Activated T-cell treated with anti-CD3 and anti-CD28 coated beads for 48 hours (primary cell): ENCODE measurements around the gene HOXC11.

Source experiments
- DNase-seq: peaks from one replicate; pipeline ENCODE4 v3.0.0-alpha.2; 2020; ENCODE audit warnings: low read depth

The HOXC11 gene

DNA sequence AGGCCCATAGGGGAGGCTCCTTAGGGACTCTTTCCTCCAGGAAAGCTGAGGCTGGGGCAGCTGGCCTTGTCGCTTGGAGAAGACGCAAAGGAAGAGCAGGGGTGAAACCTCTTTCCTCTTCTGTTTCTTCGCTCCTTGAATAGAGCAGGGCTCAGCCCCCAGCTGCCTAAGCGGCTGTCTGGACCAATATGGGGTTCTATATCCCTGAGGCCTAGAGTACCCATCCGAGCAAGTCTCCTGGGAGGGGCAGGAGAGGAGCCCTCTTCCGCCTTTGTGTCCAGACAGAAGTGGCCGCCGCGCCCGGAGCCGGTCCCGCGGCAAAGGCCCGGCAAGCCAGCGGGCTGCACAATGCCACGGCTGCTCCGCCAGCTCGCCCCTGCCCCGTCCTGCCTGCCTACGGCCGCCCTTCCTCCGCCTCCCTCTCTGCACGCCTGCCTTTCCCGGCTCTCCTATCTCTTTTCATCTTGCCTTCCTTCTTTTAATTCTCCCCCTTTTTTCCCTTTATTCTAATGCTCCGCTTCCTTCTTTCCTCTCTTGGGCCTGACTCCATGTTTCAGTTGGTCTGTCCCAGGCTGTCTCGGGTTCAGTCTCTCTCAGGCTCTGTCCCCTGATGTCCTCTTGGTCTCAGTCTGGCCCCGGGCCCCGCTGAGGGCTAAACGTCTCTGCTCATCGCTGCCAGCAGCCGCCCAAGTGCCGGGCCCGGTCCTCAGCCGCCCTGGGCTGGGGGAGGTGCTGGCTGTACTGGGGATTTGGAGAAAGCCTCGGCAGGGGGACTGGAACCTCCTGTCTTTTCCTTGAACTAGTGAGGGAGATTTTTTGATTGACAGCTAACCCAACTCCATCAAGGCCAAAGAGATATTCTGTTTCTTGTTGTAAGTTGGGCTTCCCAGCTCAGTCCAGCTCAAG lies 24.5 kb downstream of the HOXC11 start:
- no peak for DNase-seq

DNA sequence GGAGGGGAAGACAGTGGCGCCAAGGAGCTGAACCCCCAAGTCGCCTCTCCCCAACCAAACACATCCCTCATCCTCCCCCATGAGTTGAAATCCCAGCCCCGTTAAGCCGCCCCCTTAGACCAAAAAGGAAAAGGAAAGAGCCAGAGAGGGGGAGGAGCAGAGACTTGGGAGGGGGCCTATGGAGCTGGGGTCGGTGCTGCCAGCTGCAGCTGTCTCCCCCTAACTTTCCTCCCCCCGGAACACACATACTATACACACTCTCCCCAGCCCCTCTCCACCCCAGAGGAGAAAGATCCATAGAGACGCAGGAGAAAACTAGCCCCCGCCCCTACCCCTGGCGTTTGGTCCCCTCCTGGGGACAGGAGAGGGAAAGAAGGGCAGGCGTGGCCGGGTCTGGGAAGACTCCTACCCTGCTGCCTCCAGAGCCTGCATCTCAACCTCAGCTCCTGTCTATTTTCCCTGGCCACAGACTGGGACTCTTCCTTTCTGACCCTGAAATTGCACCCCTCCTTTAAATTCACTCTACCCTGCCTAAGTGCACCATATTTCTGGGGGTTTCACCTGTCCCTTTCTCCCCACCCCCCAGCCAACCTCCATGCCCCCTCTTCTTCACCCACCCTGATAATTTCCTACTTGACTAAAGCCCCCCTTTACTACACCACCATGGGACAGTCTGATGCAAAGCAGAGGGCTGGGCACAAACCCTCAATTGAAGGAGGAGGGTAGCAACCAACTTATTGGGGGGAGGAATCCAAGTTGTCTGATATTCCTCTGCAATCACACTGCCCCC lies 25.4 kb downstream of the HOXC11 start:
- no peak for DNase-seq

DNA sequence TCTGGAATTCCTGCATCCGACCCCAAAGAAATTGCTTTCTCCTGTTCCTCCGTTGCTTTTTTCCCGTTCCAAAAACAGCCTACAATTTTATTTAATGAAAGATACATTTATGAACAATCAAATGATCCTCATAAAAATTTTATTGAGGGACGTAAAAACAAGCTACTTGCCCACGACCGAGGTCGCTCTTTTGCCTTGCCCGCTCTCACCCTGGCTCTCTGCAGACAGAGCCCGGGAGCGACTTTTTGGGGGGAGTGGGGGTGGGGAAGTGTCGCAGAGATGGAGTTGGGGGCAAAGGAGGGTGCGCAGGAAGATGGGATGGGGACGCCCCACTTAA lies 25.9 kb downstream of the HOXC11 start:
- no peak for DNase-seq

DNA sequence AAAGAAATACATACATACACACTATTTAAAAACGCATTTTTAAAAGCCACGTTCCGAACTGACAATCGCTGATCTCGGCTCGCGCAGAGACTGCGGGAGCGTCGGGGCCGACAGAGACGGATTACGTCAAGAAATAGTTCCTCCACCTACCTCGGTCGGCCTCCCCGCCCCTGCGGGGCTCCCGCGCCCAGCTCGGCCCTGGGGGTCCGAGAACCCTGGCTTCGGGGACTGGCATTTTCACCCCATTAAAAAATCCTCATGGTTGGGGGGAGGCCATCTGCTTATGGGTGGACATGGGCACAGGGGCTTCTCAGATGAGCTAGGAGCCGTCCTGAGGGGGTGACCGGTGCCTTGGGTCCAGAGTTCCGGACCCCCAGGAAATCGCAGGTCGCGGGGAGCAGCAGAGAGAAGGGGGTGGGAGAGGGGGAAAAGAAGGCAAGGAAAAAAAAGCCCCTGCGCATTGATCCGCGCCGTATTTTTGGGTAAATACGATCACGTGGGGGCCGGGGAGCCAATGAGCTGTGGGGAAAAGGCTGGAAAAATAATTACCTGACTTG lies 26.7 kb downstream of the HOXC11 start:
- DNase-seq, result no peak

DNA sequence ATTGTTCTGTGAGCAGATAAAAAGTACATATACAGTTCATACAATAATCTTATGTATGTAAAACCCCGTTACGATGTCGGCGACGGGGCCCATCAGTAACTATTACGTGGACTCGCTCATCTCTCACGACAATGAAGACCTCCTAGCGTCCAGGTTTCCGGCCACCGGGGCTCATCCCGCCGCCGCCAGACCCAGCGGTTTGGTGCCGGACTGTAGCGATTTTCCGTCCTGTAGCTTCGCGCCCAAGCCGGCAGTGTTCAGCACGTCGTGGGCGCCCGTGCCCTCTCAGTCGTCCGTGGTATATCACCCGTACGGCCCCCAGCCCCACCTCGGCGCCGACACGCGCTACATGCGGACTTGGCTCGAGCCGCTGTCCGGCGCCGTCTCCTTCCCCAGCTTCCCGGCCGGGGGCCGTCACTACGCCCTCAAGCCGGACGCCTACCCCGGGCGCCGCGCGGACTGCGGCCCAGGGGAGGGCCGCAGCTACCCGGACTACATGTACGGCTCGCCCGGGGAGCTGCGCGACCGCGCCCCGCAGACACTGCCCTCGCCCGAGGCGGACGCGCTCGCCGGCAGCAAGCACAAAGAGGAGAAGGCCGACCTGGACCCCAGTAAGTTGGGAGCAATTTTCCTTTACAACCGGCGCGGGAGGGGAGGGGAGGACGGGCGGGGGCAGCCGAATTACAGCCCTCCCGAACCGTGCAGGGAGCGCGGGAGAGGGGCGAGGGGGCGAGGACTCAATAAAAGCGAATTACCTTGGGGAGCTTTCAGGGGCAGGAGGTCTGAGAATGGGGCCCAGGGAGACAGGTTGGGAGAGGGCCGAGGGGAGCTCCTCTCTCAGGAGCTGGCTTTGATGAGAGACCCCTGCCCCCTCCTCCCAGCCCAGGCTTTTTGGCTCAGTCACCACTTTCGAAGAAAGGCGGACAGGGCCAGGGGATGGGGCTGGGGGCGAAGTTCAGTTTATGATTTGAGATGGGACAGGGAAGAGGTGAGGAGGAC lies 27.5 kb downstream of the HOXC11 start, which contains the start of gene HOXC9:
Gene HOXC9, plus strand, starts transcription at position 46 of the 999 bp plus-strand sequence. Its CDS starts 28 bp downstream, at position 74.
- no peak for DNase-seq

DNA sequence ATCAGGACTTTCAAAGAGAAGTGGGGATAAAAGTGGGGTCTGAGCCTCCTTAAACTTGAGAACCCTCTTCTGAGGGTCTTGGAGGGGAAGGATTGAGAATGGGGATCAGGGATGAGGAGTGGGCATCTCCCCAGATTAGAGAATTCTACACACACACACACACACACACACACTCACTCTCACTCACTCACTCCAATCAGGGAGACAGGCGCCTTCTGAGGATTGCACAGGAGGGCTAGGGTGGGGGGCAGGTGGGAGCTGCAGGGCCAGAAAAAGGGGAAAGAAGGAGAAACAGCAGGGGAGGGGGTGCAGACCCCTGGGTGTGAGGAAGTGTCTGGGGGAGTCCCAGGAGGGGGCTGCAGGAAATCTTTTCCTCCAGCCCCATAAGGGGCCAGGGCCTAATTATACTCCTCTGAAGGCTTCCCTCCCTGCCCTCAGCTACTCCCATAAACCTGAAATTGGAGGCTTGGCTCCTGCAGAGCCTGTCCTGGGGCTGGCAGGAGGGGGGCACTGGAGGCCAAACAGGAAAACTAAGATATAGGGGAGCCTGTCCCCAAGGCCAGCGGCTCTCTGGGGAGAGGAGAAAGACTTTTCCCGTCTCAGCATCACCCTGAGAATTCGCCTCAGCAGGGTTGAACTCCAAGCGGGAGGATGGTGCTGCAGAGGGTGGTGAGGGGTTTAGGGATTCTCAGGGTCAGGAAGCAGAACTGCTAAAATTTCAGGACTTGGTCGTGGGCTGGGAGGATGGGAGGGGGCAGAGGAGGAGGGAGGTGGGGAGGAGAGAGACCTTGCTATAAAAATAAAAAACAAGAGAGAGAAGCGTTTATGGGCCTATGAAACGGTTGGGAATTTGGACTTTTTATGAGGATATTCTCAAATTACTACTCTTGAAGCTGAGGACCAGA lies 28.6 kb downstream of the HOXC11 start:
- DNase-seq, result no peak

DNA sequence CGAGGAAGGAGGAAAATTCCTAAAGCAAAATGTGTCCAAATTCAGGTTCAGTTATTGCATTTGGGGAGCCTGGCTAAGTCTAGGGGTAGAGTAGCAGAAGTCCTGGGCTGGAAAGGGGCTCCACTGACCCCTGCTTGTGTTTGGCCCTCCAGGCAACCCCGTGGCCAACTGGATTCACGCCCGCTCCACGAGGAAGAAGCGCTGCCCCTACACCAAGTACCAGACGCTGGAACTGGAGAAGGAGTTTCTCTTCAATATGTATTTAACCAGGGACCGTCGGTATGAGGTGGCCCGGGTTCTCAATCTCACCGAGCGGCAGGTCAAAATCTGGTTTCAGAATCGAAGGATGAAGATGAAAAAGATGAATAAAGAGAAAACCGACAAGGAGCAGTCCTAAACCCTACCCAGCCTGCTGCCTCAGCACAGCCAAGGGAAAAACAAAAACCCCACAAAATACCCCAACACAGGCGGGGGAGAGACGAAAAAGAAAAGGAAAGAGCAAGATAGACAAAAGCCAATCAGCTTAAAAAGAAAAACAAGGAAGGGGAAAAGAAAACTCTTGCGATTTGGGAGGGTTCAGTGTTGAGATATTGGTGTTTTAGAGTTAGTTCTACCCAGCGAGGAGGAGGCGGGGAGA lies 29.5 kb downstream of the HOXC11 start:
- DNase-seq, result no peak

DNA sequence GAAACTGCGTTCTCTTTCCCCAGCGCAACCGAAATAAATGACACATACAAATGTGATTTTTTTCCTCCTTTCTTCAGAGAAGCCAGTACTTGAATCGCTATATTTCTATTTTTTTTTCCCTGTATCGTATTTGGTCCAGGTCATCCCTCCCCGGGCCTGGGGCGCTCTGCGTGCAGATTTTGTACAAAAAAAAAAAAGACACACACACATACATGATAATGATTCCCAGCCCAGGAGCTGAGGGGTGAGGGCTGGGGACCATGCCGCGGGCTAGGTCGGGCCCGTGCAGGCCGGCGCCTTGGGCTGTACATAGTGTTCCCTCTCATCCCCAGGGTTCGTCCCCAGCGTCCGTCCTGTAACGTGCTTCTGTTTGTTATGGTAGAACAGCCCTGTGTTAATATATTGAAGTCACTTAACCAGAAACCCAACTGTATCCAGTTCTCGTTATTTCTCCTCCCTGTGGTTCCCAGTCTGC lies 30.0 kb downstream of the HOXC11 start:
- no peak for DNase-seq

DNA sequence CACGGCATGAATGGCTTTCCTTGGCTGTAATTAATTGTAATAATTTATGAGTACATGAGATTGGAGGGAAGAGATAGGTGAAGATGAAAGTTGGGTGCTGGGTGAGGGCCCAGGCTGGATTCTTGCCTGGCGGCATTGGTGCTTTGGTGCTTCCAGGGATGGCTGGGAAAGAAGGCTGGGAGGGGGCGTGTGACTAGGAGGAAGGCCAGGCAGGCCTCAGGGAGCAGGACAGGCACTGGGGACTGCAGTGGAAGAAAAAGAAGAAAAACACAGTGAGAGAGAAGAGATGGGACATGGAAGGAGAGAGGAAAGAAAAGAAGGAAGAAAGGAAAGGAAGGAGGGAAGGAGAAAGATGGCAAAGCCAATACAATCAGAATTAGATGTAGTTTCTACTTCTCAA lies 30.7 kb downstream of the HOXC11 start:
- no peak for DNase-seq

DNA sequence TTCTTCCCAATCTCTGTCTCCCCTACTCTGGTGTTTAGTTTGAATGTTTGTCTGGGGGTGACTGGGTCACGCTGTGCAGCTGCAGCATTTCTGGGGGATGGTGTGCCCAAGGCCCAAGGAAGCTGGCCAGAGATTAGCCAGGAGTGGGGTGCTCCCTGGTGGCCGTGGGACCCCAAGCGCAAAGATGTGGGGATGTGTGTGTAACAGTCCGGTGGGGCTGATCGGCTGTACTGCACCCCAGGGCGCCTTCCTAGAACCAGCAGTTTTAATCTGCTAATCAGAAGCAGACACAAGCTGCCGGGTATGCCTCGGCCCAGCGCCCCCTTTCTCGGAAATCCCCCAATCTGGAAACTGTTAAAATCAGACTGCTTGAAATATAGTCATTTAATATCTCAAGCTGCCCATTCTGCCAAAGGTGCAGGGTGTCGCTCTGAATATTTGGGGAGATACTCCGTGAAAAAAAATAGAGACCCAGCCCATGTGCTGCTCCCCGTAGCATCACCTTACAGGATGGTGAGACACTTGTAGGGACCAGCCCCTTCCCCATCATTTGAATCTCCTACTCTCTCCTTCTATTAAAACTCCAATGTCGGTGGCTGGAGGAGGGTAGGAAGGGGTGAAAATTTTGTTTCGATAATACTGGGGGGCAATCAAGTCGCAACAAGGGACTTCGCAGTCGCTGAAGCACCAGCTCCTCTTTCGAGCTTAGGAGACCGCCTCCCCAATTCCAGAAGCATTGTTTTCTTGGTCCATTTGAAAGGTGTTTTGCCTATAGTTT lies 31.3 kb downstream of the HOXC11 start:
- no peak for DNase-seq

DNA sequence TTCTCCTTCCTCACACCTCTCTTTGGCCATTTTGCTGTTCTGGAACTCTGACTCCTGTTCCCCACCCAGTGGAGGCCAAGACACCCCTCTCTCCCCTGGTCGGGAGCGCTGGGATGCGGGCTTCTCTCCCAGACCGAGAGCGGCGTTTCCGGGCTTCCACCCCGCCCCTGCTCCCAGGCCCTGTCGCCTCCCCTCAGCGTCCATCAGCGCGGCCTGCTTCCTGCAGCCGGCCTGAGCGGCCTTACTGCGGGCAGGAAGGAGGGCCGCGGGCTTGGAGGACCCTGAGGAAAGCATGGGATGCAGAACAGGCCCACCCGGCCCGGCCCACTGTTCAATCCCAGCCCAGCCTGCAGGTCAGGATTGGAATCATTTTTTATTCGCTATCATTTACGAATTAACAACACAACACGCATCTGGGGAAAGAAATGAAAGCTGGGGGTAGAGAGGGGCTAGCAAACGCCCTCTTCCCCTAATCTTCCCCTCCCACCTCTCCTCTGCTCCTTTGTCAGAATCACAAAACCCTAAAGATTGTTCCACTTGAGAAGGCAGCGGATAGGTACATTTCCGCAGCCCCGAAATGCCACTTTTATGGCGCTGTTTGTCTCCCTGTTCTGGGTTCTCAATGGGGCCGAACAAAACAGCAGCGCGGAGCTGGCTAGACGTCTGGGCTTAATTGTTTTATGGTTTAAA lies 32.1 kb downstream of the HOXC11 start:
- no peak for DNase-seq

DNA sequence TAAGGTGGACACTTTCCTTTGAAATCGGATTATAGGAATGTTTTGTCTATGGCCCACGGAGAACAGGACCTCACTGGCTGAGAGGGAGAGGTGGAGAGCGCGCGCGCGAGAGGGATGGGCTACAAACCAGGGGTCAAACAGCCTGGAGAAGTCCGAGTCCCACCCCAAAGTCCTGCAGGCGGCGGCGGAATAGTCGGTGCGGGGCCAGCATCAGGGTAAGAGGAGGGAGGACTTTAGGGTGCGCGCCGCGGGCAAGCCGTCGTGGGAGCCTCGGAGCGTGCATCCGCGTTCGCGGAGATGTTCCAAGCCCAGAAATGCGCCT lies 32.6 kb downstream of the HOXC11 start:
- no peak for DNase-seq

DNA sequence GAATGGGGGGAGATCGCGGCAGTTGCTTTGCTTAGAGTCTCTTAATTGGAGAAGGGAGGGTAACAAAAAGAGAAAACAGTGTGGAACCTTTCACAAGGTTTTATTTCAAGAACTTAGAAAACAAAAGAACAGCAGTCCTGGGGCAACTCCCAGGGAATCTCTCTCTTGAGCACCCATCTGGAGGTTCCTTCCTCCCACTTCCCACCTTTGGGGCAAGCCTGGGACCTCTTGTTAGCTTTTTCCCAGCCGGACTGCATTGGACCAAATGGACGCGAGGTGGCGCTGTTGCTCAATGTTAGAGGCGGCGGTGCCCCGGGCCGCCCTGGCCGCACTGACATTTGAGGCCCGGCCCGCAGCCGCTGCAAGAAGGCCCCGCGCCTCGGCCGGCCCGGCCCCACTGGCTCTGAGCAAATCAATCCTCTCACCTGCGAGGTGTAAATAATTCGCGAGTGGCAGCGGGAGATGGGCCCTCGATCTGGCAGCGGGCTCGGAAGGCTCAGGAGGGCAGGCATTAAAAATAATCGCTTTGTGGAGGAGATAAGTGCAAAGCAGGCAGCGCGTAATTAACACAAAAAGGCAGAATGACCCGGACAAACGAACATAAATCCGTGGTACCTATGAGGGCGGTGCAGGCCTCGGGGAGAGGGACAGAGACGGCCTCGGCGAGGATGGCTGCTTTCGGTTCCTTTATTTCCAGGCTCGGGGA lies 33.1 kb downstream of the HOXC11 start:
- DNase-seq, result peak; percentile 81

DNA sequence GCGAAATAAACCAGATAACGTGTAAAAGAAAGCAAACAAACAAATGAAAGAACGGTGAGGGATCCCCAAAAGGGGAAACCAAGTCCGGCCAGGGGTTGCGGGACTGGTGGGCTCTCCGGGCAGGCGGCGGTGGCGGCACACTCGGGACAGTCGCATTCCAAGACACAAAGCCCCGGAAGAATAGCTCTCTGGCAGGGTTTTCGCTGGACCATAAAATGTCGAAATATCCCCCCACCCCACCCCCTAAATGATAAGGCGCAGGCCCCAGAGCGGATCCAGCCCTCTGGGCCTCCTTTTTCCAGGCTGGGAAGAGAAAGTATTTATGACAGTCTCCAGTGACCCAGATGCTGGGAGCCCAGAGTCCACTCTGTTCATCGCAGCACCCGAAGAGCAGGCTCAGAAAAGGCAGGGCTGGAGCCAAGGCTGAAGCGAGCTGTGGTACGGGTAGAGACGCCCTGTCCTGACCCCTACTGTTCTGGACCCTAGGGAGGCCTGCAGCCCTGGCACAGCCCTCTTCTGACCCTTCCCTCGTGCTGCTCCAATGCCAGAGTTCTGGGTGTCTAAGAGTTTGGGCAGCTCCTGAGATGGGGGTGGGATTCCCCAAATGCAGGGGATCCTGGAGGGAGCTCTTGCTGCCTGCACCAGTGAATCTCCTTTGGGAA lies 33.8 kb downstream of the HOXC11 start:
- DNase-seq, result no peak

DNA sequence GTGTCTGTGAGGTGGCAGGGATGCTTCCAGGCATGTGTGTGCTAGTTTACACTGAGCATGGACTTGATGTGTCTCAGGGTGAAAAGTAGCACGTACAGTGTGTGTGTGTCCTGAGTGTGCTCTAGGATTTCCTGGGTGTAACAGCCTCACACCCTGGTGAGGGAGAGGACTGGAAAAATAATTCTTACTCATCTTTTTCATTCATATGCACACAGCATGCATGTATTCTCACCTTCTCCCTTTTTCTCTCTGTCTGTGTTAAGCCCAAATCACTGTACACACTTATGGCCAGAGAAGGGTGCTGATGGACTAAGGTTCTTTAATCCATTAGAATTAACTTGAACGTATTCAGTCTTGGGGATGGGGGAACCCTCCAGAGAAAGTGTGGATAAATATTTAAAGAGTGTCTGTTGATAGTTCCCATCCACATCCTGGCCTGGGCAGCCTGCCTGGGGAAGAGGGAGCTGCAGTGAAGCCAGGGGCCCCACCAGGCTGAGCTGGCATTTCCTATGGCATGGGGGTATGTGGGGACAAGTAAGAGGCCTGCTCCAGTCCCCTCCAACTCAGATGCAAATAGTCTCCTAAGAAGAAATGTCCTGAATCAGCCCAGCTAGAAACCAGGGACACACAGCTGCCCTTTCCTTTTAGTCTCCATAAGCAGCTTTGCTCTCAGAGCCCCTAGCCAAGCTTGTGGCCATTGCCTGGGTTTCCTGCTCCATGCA lies 34.8 kb downstream of the HOXC11 start:
- DNase-seq, result no peak

DNA sequence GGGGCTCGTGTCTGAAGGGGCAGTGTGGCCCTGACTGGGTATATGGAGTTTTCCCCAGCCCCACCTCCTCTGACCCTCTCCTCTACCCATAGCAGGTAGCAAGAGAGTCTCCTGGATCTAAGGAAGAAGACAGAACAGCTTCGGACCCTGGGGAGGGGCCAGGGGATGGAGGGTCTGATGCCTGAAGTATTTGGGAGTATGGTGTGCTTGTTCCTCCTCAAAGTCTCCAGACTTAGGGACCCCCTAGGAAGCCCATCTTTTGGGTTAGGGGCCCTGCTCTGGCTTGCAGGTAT lies 35.3 kb downstream of the HOXC11 start:
- DNase-seq, result no peak
